B cell (primary cell): Measurements from ENCODE around the gene ZNF827.

Source experiments
- CTCF ChIP-seq: fragments of 200-600 bp; IDR thresholded peaks from one replicate; pipeline ENCODE4 v1.8.0; 2022; ENCODE audit warnings: antibody characterized with exemption, mild to moderate bottlenecking
- EZH2 ChIP-seq: IDR thresholded peaks from 2 replicates; pipeline ENCODE4 v1.6.1; 2012; ENCODE audit warnings: borderline replicate concordance, low read depth, mild to moderate bottlenecking, moderate library complexity, low read length; ENCODE audit not compliant: insufficient read depth, poor library complexity, severe bottlenecking

- TF ChIP-seq CTCF (no peak), EZH2 (no peak)
These were observed 119.3 kb downstream of the ZNF827 start for GRCh38 chr4:145819101-145819852.
